Peyer's patch (tissue), 4 donors: ENCODE measurements around the gene INTS11. TPM values are rescaled to one million over a fixed set of nuclear protein-coding genes. Genes with fewer than 3 reads are reported as not detected.
"Not testable (repeated sequence)": the region's sequence is repeated elsewhere in the genome, so short reads cannot be mapped to it uniquely, and the experiment has no call there.

Experiments
- DNase-seq, 3 donors: peaks; one replicate each; pipeline ENCODE4 v3.0.0-alpha.2; 2017 to 2019
- H3K27ac ChIP-seq, 4 donors: fragments of 200-600 bp; sonication (generic); one replicate each; pipeline ENCODE4 v1.5.1; 2016 to 2019
- H3K27me3 ChIP-seq, 2 donors: fragments of 200-600 bp; sonication (generic); one replicate each; pipeline ENCODE4 v1.5.1; 2019
- H3K36me3 ChIP-seq, 3 donors: fragments of 200-600 bp; sonication (generic); one replicate each; pipeline ENCODE4 v1.5.1; 2016 to 2019
- H3K4me1 ChIP-seq, 4 donors: fragments of 200-600 bp; sonication (generic); one replicate each; pipeline ENCODE4 v1.5.1; 2016 to 2019
- H3K4me3 ChIP-seq, 4 donors: fragments of 200-600 bp; sonication (generic); 1 replicate in 3 of 4; 2 replicates in 1 of 4; pipeline ENCODE4 v1.5.1; 2016 to 2019; ENCODE audit warnings: mild to moderate bottlenecking in 1 of 4
- H3K9me3 ChIP-seq, 4 donors: fragments of 200-600 bp; sonication (generic); one replicate each; pipeline ENCODE4 v1.5.1; 2016 to 2019; ENCODE audit warnings: mild to moderate bottlenecking in 1 of 4
- CTCF ChIP-seq, 6 experiments: fragments of 450-650 bp in 4 of 6; fragments of 200-600 bp in 2 of 6; sonication (generic) in 1 of 6; IDR thresholded peaks; one replicate each; pipeline ENCODE4 v1.5.1; 2017 to 2019; ENCODE audit warnings: antibody characterized with exemption in 6 of 6, mild to moderate bottlenecking in 3 of 6, moderate library complexity in 1 of 6
- POLR2A ChIP-seq, 2 donors: fragments of 450-650 bp; IDR thresholded peaks; one replicate each; pipeline ENCODE4 v1.5.1; 2017; ENCODE audit warnings: antibody characterized with exemption in 2 of 2, mild to moderate bottlenecking in 2 of 2, moderate library complexity in 2 of 2
- total RNA-seq, 4 donors: library from RNA; depleted of rRNA; stranded (reverse); fragments of >200 nt; gene quantifications; one replicate each; pipeline ENCODE4 v1.1.0, GENCODE V29; 2016

The INTS11 gene
- total RNA-seq, 4 donors from 2014 or later = 146 to 359 (median 273) TPM

- no peak for DNase-seq
- peaks cover 0 to 33% (median 18%) of the 10 kb centered on the region in 4 donors for H3K4me1 ChIP-seq
- H3K27ac ChIP-seq = no peak overlapping the region
- no peaks in the 10 kb centered on the region for H3K9me3 ChIP-seq
- no peaks in the 10 kb centered on the region for H3K27me3 ChIP-seq
- H3K36me3 ChIP-seq = peaks cover 0 to 14% (median 0%) of the 10 kb centered on the region in 3 donors
- H3K4me3 ChIP-seq = no peak overlapping the region
- no peak for TF ChIP-seq POLR2A (IDR thresholded peaks at IDR 0.05)
- no peak for TF ChIP-seq CTCF (IDR thresholded peaks at IDR 0.05)
These were observed 46.4 kb upstream of the INTS11 start for GRCh38 chr1:1370771-1371300.

GRCh38 chr1:1370094-1370493, 45.6 kb upstream of the INTS11 start:
- H3K27ac ChIP-seq, DNase-seq: not testable (repeated sequence)
- peaks cover 0 to 14% (median 0%) of the 10 kb centered on the region in 3 donors for H3K36me3 ChIP-seq

GRCh38 chr1:1367315-1367714, 42.9 kb upstream of the INTS11 start:
- DNase-seq = no peak
- Histone ChIP-seq H3K4me1 (peaks cover 0 to 11% (median 9%) of the 10 kb centered on the region in 4 donors), H3K27ac (no peak overlapping the region), H3K27me3 (no peaks in the 10 kb centered on the region), H3K36me3 (peaks cover 0 to 1% (median 0%) of the 10 kb centered on the region in 3 donors), H3K9me3 (no peaks in the 10 kb centered on the region), H3K4me3 (no peak overlapping the region)
- TF ChIP-seq POLR2A (IDR thresholded peaks at IDR 0.05) (no peak), CTCF (IDR thresholded peaks at IDR 0.05) (no peak)

More at GRCh38 chr1:1370094-1370493, 45.6 kb upstream of the INTS11 start:
- not testable (repeated sequence) for H3K27me3 ChIP-seq, H3K4me3 ChIP-seq, H3K9me3 ChIP-seq
- peaks cover 0 to 32% (median 18%) of the 10 kb centered on the region in 4 donors for H3K4me1 ChIP-seq

GRCh38 chr1:1366699-1367066, 42.2 kb upstream of the INTS11 start:
- DNase-seq = no peak
- H3K4me3 ChIP-seq = no peak overlapping the region
- no peak overlapping the region for H3K27ac ChIP-seq
- H3K4me1 ChIP-seq = peaks cover 0 to 5% (median 2%) of the 10 kb centered on the region in 4 donors
- no peaks in the 10 kb centered on the region for H3K9me3 ChIP-seq
- H3K27me3 ChIP-seq = no peaks in the 10 kb centered on the region
- no peaks in the 10 kb centered on the region for H3K36me3 ChIP-seq
- no peak for TF ChIP-seq CTCF (IDR thresholded peaks at IDR 0.05)
- TF ChIP-seq POLR2A (IDR thresholded peaks at IDR 0.05) = no peak

GRCh38 chr1:1365875-1366698, 41.6 kb upstream of the INTS11 start:
- TF ChIP-seq POLR2A (IDR thresholded peaks at IDR 0.05) (no peak), CTCF (IDR thresholded peaks at IDR 0.05) (no peak)
- H3K27ac ChIP-seq = no peak overlapping the region
- no peaks in the 10 kb centered on the region for H3K36me3 ChIP-seq
- no peak overlapping the region for H3K4me3 ChIP-seq
- H3K4me1 ChIP-seq = peaks cover 0 to 6% (median 0%) of the 10 kb centered on the region in 4 donors
- no peaks in the 10 kb centered on the region for H3K9me3 ChIP-seq
- no peak for DNase-seq
- no peaks in the 10 kb centered on the region for H3K27me3 ChIP-seq

- no peak overlapping the region for H3K27ac ChIP-seq
- peak in 1 of 3 donors; percentile 55 for DNase-seq
- TF ChIP-seq POLR2A (IDR thresholded peaks at IDR 0.05) = no peak
- no peak for TF ChIP-seq CTCF (IDR thresholded peaks at IDR 0.05)
These were observed 39.8 kb upstream of the INTS11 start for GRCh38 chr1:1364266-1364665.

More at GRCh38 chr1:1364266-1364665, 39.8 kb upstream of the INTS11 start:
- no peaks in the 10 kb centered on the region for H3K27me3 ChIP-seq
- H3K36me3 ChIP-seq = no peaks in the 10 kb centered on the region
- H3K4me3 ChIP-seq = no peak overlapping the region
- peaks cover 0 to 20% (median 0%) of the 10 kb centered on the region in 4 donors for H3K4me1 ChIP-seq
- H3K9me3 ChIP-seq = no peaks in the 10 kb centered on the region
